GM19468 (cell line): ENCODE data around the gene PTPRJ.

ENCODE experiments used
- ATAC-seq: cut with Tn5 transposase; IDR thresholded peaks from one replicate; pipeline ENCODE4 v1.9.1; 2021; ENCODE audit warnings: mild to moderate bottlenecking, moderate library complexity, moderate number of reproducible peaks; ENCODE audit not compliant: unreplicated experiment; ENCODE audit errors: extremely low read depth

The PTPRJ gene

DNA sequence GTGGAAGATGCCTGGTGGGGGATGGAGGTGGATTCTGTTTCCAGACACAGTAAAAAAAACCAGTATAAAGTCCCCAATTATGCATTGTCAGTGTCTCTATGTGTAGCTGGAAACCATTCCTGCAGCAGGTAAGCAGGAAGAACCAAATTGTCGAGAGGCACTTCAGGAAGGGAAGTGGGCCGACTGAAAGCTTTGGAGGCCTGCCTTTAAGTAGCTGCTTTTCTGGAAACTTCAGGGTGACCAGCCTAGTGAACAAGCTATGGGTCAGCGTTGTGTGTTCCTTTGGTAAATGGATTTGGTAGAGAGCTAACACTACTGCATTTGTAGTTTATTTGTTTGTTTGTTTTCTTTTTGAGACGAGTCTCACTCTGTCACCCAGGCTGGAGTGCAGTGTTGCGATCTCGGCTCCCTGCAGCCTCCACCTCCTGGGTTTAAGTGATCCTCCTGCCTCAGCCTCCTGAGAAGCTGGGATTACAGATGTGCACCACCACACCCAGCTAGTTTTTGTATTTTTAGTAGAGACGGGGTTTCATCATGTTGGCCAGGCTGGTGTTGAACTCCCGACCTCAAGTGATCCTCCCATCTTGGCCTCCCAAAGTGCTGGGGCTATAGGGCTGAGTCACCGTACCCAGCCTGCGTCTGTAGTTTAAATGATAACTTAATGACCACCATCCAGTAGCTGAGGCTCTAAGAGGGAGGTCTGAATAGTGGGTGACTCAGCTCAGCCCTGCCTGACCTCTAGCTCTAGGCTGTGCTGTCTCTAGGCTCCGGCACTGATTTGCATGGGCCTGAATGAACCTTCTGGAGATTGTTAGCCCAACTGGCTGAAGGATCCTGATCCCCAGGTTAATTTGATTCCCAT lies 12.8 kb downstream of the PTPRJ start:
- no peak for ATAC-seq

DNA sequence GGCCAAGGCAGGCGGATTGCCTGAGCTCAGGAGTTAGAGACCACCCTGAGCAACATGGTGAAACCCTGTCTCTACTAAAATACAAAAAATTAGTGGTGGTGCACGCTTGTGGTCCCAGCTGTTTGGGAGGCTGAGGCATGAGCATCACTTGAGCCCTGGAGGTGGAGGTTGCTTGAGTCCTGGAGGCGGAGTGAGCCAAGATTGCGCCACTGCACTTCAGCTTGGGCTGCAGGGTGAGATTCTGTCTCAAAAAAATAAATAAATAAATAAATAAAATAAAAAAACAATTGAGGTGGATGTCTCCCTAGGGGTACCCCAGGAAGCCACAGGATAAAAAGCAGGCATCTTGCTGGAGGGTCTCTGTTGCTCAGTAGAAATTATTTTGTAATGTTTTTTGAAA lies 14.1 kb downstream of the PTPRJ start:
- no peak for ATAC-seq

DNA sequence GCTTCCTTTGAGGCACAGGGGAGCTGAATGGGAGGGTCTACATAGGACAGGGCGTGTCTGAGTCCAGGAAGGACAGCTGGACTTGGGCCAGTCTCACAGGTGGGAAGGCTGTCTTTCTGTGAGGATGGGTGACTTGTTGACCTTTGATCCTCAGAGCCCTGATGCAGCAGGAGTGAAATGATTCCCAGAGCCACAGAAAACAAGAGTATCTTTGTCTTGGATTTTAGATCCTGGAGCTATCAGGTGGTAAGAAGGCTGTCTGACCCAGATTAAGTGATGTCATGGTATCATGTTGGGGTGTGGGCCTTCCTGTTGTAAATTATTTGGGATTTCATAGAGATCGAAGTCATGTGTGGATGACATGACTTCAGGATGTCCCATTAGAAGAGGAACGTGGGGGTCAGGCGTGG lies 15.0 kb downstream of the PTPRJ start:
- no peak for ATAC-seq

DNA sequence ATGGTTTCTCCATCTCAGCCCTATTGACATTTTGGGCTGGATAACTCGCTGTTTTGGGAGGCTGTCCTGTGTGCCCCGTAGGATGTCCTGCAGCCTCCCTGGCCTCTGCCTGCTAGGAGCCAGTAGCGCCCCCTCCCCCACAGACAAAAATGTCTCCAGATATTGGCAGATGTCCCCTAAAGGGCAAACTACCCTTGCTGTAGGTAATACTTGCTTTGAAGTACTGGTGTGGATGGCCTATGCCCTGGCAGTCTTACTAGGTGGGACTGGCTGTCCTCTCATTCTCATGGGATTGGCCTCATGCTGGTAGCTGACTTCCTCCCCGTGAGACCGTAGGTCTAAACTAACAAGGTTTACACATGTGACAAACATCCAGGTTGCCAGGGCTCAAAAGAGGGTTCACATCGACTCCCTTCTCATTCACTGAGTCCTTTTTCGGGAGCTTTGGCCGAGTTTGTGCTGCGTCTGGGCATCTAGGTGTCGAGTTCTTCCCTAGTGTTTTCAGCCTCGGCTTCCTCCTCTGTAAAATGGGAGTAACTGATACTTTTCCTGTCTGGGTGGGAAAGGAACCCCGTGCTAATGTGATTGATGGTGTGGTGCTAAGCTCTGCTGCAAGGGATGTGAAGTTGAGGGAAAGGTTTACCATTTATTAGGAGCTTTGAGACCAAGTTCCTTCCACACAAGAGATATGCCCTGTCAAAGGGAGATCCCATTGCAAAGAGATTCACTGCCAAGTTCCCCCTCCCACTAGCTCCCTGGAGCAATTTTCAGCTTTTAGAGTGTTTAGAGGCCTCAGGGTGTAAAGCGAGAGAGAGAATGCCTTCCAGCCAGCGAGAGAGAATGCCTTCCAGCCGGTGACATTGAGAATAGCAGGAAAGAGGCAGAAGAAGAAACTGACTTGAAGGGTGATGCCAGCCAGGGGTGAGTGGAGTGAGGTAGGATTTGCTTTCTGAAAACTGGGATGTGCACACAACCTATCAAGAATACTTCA lies 17.0 kb downstream of the PTPRJ start:
- no peak for ATAC-seq

DNA sequence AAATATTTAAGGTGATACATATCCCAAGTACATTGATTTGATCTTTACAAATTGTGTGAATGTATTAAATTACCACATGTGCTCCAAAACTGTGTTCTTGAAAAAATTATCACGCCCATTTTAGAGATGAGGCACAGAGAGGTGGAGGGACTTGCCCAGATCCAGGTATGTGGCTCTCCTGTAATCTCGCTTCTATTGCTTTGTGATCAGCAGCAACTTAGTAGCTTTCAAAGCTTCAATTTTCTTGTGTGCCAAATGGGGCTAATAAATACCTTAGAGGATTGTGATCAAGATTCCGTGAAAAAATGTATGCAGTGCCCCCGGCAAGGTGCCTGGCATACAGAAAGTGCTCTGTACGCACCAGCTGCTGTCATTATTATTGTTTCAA lies 18.0 kb downstream of the PTPRJ start:
- ATAC-seq: no peak

DNA sequence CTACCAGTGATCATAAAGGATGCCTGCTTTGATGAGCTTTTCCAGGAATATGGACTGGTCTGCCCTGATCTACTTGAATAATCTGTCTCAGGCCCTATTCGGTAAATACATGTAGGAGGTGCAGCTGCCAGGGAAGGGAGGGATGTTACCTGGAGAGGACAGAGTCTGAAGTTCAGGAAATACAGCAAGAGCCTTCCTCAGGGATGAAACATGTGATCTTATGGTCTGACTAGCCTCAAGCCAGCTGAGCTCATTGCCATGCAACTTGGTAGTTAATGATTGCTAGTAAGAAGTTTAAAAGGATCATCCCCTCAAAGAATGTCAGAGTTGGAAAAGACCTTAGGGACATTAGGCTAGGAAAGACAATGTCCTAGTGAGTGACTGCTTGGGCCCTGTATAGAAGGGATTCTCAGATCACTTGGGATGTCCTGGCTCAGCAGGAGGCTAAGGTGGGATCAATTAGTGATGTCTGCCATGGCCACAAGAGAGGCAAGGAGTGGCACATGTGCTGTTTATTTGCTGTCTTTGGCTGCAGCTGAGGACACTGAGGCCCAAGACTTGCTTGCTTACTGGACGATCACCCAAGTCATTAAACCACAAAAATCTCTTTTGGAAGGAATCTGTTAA lies 18.5 kb downstream of the PTPRJ start:
- ATAC-seq: no peak

DNA sequence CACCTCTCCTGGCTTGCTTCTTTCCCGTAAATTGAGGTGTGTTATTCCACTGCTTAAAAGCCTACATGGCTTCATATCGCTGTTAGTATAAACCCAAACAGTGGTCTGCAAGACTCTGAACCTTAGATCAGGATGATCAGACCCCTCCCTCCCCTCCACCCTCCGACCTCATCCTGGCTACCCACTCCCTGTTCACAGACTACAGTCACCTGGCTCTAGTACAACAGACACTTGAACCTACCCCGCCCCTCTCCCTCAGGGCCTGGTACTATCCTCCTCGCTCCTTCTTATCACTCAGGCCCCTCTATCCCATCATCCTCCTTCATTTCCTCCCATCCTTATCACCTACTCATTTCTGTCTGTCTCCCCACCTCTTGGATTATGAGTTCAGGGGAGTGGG lies 20.1 kb downstream of the PTPRJ start:
- ATAC-seq: no peak

DNA sequence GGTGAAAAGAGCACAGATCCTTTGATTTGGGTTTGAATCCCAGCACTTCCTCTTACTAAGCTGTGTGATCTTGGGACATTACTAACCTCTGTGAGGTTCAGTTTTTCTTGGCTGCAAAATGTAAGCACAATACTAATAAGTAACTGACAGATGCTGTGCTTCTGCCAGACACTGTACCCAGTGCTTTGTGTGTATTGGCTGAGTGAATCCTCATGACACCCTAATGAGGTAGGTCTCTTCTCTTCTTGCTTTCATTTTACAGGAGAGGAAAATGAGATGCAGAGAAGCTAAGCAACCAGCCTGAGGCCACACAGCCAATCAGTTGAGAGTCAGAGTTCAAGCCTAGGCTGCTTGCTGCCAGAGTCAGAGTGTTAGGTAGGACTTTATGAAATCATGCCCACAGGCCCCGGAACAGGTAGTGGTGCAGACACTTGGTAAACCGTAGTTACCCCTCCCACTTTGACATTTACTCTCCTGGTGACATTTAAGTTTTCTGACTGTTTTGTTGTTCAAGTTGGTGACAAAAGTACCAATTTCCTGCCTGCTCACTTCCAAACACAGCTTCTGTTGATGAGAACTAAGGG lies 21.2 kb downstream of the PTPRJ start:
- ATAC-seq: peak; percentile 80

DNA sequence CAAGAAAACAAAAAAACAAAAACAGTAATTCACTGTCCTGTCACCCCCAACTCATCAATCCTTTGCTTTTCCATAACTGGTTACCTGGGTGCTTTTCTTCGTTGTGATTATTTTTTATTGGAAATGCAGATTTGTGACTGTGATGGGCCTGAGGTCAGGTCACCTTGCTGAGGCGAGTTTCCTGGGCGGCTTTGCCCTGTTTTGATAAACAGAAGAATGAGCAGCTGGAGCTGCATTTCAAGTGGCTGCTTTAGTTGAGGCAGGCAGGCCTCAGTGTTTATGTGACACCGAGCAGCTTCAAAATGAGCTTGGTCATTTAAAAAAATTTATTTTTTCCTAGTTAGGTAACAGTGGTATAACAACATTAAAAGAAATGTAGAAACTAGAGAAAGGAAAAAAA lies 22.2 kb downstream of the PTPRJ start:
- ATAC-seq: no peak

DNA sequence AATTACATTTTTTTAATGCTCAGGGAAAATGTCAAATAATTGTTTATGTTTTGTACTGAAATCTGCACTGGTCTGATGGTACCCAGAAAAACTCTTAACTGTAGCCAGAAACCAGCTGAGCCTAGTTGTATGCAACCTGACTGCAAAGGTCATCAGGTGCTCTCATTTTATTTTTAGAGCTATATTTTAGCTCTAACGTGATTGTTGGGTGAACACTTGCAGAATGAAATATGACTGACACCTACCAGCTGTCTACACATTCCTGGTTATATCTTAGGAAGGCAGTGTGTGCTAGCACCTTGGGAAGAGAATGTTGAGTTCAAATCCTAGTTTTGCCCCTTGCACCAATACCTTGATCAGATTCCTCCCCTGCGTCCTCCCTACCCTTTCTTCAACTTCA lies 23.6 kb downstream of the PTPRJ start:
- no peak for ATAC-seq

DNA sequence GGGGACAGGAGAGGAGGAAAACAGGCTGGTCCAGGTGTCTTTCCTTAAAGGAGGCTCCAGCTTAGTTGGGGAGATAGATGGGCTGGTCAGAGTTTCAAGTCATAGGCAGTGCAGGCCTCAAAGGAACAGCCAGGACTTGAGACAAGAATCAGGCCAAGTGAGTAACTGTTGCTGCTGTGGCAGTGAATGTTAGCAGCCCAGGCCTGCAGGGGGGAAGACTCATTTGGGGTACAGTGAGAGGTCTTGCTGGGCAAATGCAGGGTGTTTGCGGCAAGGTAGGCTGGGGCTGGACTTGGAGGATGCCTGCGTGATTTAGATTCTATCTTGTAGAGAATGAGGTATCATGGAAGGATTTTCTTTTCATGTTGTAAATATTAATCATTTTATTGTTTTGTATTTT lies 24.1 kb downstream of the PTPRJ start:
- ATAC-seq: no peak

DNA sequence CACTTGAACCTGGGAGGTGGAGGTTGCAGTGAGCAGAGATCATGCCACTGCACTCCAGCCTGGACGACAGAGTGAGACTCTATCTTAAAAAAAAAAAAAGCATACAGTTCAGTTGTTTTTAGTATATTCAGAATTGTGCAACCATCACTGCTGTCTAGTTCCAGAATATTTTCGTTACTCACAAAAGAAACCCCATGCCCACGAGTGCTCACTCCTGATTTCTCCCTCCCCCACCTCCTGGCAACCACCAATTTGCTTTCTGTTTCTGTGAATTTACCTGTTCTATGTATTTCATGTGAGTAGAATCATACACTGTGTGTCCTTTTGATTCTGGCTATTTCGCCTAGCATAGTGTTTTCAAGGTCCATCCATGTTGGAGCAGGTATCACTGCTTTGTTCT lies 24.8 kb downstream of the PTPRJ start:
- ATAC-seq: no peak

DNA sequence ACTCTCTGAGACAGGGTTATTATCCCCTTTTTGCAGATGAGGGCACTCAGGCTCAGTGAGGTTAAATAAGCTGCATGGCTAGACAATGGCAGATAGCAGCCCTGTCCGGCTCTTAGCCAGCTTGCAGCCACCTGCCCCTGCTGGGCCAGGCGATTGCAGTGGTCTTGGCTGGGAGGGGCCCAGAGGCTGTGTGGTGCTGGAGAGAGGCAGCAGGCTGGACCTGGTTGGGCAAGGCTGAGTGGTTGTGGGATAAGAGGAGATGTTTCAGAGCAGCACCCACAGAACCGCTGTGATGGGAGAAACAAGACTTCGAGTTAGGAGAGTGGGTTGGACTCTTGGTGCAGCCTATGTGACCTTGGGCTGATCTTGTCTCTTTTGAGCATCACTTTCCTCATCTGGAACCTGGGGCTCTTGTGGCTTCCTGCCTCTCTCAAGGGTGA lies 25.5 kb downstream of the PTPRJ start:
- ATAC-seq: no peak

DNA sequence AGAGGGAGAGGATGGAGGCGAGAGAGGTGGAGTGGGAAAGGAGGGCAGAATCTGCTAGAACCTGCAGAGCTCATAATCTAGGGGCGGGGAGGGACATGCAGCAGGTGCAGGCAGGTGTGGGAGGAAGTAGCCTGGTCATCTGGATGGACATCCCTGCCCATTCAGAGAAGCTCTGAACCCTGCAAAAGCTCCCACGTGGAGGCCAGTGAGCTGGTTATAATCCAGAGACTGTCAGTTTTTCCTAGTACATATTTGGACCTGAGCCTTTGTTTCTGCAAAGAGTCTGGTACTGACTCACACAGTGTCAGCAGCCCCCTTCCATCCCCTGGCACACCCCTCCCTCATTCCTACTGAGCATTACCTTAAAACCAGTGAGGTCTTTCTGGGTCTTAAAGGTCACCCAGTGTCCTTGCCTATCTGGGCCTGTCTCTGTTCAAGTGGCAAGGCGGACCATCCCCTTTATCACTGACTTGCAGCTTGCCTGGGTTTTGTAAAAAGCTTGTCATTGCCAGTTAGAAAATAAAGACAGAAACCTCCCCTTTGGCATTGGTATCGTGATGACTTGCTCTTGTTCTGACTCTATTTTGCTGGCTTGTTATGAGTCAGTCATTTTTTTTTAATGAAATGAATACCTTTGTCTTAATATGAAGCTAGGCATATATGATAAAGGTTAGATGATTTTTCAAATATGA lies 26.1 kb downstream of the PTPRJ start:
- ATAC-seq: peak; percentile 44

DNA sequence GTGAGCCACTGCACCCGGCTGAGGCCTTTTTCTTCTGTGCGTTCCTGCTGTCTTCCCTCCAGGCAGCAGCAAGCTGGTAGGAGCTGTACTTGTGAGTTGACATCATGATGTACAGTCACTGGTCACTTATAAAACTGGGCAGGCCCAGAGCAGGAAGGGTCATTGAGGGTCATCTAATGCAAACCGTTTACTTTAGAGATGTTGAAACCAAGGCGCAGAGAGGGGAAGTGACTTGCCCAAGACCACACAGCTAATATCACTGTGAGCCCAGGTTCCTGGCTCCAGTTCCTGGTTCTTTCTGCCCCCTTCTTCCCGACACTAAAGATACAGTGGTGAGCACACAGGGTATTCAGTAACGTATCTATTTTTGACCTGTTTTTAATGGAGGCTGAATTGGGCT lies 27.3 kb downstream of the PTPRJ start:
- no peak for ATAC-seq

DNA sequence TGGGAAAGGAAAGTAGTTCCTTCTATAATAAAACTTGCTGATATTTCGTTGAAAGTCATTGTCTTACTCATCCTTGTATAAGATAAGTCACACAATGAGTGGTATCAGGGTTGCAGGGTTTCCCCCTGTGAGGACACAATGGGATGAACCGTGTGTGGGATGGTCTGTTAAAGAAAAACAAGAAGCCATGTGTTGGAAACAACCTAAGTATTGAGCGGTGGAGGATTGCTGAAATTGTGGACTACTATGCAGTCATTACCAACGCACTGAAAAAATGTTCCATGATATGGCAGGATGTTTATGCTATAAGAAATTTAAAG lies 28.6 kb downstream of the PTPRJ start:
- no peak for ATAC-seq

DNA sequence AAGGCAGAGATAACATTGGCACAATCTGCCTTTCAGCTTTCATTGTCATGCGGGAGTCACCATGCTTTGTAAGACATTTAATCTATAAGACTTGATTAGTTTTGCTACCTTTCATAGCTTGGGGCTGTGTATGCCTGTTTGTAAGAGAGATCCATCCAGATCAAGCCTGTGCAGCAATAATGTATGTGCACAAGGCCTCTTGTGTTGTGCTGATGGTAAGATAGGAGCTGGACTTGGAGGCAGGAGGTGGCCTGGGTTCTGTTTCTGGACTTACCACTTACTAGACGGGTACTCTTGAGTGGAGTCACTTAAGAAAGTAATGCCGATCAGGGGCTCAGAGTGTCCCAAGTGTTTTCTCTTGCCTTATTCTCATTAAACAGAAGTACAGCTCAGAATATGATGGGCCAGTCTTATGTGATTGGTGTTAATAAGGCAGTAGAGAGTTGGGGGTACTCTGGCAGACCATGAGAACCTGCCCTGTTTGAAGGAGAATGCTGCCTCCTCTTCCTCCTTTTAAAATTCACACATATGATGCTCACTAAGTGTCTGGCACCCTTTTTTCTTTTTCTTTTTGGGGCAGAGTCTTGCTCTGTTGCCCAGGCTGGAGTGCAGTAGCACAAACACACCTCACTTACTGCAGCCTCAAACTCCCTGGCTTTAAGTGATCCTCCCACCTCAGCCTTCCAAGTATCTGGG lies 30.9 kb downstream of the PTPRJ start:
- no peak for ATAC-seq

DNA sequence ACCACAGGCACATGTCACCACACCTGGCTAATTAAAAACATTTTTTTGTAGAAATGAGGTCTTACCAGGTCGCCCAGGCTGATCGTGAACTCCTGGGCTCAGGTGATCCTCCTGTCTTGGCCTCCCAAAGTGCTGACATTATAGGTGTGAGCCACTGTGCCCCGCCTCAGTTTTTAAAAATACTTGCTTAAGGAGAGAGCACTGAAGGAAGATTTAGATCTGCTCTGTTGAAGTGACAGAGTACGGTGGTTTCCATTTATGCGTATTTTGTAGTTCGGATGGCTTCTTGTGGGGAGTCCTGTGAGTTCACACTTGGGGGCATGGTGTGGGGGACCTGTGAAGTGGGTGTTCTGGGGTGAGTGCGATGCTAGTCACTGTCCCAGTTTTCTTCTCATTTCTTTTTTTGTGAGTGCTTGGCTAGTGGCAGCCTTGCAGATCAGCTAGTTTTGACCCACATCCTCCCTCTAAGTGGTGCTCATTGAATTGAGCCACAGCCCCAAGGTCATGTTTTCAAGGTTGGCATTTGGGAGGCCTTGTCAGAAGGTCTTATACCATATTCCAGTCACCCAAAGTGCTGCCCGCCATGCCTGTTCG lies 31.5 kb downstream of the PTPRJ start:
- ATAC-seq: no peak
